Non-pigmented ciliary epithelial cell (primary cell): ENCODE results near the gene APOBEC3C.
"Not testable (repeated sequence)": the region's sequence is repeated elsewhere in the genome, so short reads cannot be mapped to it uniquely, and the experiment has no call there.

Experiments used
- DNase-seq: peaks from one replicate; pipeline ENCODE4 v3.0.0-alpha.2; 2010; ENCODE audit warnings: low read depth

Gene APOBEC3C

DNA sequence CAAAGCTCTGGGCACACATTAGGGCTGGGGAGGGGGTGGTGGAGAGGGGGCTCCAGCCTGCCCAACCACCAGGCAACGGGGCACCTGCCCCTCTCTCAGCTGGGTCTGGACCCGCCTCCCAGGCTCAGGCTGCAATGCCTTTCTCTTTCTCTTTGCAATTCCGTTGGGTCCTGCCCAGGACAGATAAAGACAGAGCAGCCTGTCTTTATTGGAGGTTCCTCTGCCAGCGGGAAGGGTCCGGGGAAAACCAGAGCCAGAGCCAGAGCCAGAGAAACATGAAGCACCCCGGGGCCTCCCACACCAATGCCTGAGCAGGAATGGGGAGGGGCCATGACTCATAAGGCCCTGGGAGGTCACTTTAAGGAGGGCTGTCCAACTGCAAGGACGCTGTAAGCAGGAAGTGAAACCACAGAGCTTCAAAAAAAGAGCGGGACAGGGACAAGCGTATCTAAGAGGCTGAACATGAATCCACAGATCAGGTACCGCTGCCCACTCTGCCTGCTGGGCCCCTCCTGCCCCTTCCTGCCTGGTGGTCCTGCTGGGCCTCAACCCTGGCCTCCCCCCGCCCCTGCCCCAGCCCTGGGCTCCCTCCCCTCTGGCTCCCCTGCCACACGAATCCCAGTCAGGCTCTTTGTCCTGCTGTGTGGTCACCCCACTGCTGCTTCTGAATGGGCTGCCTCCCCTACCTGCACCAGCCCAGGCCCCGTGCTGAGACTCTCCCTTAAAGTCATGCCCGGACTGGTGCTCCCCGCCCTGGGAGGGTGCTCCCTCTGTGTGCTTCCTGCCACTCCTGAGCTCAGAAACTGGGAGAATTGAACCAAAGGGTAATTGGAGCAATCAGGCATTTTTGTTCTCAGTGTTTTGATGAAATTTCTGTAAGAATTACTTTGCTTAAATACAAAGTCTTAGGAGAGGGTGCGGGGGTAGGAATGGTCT lies 31.8 kb upstream of the APOBEC3C start, which contains the start of gene APOBEC3B:
TSS of gene APOBEC3B (plus strand) at position 356 of the 936 bp plus-strand sequence. CDS start at position 463, 107 bp downstream.
- DNase-seq = peak; percentile 76

DNA sequence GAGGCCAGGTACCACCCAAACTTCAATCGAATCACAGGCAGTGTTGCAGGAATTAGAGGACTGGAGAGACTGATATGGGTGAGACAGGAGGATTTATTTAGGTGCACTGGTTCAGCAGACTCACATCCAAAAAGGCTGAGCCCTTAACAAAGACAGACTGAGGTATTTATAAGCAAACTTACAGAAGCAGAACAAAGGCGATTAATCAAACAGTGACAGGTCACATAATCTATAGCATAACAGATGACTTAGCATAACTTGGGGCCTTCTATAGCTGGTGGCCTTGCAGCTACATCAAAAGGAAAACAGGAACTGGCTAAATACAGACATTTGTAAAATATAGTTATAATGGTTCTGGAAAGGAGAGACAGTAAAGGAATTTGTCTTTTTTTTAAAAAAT lies 29.8 kb upstream of the APOBEC3C start:
- no peak for DNase-seq

DNA sequence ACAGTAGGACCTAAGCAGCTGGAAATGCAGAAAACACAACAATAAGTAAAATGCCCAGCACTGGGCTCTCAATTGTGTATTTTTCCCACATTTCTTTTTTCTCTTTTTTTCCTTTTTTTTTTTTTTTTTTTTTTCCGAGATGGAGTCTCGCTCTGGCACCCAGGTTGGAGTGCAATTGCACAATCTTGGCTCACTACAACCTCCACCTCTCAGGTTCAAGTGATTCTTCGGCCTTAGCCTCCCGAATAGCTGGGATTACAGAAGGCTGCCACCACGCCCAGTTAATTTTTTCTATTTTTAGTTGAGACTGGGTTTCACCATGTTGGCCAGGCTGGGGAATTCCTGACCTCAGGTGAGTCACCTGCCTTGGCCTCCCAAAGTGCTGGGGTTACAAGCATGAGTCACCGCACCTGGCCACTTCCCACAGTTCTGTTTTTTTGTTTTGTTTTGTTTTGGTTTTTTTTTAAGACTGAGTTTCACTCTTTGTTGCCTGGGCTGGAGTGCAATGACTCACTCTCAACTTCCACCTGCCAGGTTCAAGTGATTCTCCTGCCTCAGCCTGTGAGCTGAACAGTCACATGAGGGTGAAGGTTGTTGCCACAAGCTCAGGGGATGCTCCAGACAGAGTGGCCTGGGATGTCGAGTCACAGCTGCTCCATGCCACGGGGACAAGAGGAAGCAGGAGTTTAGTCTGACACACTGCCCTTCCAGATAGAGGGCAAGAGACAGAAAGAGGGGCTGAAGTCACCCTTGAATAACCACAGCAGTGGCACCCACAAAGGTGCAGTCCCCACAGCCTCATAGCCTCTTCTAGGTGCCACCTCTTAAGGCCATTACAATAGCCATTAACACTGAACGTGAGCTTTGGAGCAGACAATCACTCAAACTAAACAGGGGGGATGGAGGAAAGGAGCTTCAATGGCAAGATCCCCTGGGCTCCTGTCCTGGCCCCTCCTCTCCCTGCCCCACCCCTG lies 29.0 kb upstream of the APOBEC3C start:
- not testable (repeated sequence) for DNase-seq

DNA sequence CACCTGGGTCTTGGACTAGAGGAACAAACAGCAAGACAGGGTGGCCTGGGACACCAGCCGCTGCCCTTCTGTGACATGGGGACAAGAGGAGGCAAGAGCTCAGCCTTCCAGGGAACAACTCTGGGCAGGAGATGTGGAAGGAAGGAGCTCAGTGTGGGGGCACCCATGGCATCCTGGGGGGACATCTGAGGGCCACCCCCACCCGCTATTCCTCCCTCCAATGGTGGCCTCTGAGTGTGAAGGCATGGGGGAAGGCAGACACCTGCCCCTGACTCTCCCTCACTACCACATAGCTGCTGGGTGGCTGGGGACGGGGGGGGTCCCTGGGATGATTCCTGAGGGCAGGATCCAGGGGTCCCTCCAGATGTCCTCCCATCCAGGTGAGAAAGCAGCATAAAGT lies 27.4 kb upstream of the APOBEC3C start:
- no peak for DNase-seq

DNA sequence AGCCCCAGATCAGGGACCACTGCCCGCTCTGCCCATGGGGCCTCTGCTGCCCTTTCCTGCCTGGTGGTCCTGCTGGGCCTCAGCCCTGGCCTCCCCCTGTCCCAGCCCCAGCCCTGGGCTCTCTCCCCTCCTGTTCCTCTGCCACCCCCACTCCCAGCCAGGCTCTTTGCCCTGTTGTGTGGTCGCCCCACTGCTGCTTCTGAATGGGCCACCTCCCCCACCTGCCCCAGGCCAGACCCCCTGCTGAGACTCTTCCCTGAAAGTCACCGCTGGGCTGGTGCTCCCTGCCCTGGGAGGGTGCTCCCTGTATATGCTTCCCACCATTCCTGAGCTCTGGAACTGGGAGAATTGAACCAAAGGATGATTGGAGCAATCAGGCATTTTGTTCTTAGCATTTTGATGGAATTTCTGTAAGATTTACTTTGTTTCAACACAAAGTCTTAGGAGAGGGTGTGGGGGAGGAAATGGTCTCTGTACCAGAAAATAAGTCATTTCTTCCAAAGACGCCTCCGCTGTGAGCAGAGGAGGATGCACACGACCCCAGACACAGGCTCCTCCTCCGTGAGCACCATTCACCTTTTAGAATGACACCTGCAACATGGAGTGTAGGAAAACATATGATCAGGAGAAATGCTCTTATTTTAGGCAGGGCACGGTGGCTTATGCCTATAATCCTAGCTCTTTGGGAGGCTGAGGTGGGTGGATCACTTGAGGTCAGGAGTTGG lies 26.7 kb upstream of the APOBEC3C start:
- no peak for DNase-seq

DNA sequence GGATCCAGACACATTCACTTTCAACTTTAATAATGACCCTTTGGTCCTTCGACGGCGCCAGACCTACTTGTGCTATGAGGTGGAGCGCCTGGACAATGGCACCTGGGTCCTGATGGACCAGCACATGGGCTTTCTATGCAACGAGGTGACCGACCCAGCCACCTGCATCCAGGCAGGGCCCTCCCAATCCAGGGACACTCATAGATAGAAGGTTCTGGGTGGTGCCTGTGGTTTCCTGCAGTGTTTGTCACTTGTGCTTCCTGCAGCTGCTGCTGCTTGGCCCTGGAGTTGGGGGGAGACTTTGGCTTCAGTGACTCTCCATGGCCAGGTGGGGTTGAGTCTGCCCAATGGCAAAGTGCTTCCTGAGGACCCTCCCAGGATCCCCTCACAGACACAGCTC lies 24.6 kb upstream of the APOBEC3C start:
- no peak for DNase-seq

DNA sequence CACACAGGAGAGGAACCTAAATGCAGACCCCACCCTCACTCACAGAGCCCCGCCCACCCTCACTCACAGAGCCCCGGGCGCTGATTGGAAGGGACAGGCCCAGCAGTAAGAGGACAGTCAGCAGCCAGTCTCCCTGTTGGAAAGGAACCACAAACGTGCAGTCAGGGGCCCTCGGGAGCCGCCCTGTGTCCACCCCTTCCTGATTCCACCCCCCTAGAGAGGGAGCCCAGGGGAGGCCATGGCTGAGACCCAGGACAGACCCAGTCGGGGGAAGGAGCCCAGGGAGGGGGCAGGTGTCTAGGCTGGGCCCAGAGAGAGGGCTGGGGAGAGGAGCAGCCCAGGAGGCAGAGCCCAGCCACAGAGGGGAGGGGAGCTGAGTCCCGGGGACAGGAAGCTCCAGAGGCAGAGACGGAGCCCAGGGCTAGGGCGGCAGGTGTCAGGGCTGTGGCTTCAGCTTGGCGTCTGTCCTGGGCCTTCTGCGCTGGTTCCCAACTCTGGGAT lies 21.1 kb upstream of the APOBEC3C start:
- not testable (repeated sequence) for DNase-seq

DNA sequence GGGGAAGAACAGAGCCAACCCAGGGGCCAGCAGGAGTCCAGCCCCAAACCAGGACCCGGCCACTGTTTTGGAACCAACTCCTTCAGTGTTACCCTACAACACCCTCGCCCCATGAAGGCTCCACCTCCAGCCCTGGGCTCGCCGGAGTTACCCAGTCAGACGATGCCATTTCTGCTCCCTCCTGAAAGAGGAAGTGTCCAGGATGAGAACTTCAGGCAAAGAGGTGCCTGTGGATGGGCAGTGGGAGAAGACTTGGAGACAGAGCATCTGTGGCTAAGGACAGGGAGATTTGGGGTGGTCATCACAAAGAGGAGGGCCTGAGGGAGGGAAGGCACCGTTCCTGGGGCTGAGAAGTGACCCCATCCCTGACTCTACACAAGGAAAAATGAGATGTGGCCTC lies 18.0 kb upstream of the APOBEC3C start:
- DNase-seq = no peak

DNA sequence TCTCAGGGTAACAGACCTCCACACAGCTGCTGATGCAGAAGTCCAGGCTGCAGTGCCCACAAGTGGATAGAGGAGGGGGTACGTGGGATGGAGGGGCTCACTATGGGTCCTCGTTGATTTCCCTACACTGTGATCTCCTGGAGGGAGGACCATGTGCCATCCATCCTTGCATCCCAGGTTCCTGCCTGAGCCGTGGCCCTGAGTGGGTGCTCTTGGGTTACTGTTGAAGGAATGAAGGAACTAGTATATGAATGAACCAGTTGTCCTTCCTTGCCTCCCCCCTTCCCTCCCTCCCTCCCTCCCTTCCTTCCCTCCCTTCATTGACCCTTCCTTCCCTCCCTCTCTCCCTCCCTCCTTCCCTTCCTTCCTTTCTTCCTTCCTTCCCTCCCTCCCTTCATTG lies 16.5 kb upstream of the APOBEC3C start:
- no peak for DNase-seq

DNA sequence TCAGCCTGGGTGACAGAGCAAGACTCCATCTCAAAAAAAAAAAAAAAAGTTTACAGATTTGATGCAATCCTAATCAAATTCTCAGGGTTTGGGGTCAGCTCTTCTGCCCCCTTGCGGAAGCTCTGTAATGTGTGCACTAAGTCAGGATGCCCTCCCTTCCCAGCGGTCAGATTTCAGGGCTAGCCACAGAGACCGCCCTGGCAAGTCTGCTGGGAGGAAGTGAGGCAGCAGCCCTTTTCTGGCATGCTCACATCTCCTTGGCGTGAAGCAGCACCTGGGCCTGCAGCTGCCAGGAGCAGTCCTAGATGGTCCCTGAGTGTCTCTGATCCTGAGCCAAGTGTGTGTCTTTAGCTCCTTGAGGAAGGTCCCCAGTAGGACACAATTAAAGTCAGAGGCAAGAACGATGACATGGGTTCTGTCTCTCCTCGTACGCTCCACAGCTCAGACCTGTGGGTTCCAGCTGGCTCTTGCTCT lies 10.9 kb upstream of the APOBEC3C start:
- peak; percentile 43 for DNase-seq

DNA sequence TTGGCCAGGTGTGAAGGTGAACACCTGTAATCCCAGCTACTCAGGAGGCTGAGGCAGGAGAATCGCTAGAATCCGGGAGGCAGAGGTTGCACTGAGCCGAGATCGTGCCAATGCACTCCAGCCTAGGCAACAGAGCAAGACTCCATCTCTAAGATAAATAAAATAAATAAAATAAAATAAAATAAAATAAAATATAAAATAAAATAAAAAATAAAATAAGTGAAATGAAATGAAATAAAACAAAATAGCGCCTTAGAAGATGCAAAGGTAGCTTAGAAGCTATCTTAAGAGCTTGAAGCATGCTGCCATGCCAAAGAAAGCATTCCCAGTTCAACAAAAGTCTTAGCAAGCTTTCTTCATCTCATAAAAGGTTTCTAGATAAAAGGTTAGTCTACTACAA lies 6.9 kb upstream of the APOBEC3C start:
- DNase-seq = no peak

DNA sequence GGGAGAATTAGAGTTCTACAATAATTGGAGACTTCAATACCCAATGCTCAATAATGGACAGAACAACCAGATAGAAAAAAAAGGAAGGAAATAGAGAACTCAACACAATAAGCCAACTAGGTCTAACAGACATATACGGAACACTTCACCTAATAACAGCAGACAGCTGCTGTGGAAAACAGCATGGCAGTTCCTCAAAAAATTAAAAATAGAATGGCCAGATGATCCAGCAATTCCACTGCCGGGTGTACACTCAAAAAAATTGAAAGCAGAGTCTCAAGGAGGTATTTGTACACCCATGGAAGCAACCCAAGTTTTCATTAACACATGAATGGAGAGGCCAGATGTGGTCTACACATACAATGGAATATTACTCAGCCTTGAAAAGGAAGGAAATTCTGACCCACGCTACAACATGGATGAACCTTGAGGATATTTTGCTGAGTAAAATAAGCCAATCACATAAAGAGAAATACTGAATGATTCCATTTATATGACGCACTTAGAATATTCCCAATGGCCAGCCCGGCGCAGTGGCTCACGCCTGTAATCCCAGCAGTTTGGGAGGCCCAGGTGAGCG lies 5.7 kb upstream of the APOBEC3C start:
- not testable (repeated sequence) for DNase-seq

DNA sequence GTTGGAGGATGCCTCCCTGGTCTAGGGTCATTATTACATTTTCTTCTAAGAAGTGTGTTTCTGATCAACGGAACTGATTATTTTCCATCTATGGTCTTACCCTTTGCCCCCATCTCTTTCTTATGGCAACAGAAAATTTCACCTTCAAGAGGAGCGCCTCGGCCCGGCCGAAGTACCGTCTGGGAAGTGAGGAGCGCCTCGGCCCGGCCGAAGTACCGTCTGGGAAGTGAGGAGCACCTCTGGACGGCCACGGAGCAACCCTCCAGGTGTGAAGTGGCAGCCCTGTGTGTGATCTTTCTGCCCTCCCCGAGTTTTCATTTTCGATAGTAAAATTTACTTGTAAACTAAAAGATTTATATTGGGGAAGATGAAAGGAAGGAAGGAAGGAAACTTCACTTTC lies 3.1 kb upstream of the APOBEC3C start:
- DNase-seq = no peak

DNA sequence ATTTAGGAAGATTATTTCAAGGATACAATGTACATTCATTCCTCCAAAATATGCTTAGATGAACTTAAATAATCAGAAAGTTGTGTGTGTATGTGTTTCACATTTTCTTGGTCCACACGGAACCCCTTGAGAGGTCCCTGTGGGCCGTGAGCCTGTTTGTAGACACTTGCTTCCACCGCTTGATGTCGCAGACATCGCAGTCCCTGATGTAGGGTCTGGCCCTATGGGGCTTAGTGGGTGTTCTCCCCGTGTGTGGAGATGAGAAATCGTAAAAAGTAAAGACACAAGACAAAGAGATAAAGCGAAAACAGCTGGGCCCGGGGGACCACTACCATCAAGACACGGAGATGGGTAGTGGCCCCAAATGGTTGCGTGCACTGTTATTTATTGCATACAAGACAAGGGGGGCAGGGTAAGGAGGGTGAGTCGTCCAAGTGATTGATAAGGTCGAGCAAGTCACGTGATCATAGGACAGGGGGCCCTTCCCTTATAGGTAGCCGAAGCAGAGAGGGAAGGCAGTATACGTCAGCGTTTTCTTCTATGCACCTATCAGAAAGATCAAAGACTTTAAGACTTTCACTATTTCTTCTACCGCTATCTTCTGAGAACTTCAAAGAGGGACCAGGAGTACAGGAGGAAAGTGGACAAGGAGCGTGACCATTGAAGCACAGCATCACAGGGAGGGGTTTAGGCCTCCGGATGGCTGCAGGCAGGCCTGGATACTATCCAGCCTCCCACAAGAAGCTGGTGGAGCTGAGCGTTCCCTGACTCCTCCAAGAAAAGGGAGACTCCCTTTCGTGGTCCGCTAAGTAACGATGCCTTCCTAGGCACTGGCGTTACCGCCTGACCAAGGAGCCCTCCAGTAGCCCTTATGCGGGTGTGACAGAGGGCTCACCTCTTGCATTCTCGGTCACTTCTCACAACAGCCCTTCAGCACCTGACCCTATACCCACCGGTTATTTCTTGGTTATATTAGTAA lies 1.2 kb upstream of the APOBEC3C start:
- no peak for DNase-seq

DNA sequence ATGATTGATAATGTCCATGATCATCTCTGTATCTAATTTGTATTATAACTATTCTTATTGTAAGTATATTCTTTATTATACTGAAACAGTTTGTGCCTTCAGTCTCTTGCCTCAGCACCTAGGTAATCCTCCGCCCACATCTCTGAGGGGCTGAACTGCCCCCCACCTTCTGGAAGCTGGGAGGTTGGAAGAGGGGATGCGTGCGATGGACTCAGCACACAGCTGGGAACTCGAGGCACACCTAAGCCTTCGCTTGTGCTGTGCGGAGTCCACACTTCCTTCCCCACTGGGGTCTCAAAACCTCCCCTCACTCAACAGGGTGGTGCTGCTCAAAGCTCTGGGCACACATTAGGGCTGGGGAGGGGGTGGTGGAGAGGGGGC lies 506 bp upstream of the APOBEC3C start:
- DNase-seq = not testable (repeated sequence)

DNA sequence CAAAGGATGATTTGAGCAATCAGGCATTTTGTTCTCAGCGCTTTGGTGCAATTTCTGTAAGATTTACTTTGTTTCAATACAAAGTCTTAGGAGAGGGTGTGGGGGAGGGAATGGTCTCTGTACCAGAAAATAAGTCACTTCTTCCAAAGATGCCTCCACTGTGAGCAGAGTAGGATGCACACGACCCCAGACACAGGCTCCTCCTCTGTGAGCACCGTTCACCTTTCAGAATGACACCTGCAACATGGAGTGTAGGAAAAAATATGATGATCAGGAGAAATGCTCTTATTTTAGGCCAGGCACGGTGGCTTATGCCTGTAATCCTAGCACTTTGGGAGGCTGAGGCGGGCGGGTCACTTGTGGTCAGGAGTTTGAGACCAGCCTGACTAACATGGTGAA lies 665 bp downstream of the APOBEC3C start:
- DNase-seq = not testable (repeated sequence)

DNA sequence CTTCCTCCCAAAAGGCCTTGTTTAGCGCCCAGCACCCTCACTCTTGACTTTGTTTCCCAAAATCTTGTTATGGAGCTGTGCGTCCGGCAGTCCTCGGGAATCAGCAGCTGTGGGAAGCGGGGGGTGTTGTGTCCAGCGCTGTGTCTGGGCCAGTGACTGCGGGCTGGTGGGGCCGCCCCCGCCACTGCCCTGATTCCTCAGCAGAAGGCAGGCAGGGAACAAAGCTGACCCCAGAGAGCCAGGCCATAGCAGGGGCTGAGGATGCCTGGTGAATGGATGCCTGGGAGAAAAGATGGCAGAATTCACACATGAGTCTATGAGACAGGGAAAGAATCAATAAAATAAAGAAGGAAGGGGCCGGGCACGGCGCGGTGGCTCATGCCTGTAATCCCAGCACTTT lies 2.5 kb downstream of the APOBEC3C start:
- DNase-seq = no peak

DNA sequence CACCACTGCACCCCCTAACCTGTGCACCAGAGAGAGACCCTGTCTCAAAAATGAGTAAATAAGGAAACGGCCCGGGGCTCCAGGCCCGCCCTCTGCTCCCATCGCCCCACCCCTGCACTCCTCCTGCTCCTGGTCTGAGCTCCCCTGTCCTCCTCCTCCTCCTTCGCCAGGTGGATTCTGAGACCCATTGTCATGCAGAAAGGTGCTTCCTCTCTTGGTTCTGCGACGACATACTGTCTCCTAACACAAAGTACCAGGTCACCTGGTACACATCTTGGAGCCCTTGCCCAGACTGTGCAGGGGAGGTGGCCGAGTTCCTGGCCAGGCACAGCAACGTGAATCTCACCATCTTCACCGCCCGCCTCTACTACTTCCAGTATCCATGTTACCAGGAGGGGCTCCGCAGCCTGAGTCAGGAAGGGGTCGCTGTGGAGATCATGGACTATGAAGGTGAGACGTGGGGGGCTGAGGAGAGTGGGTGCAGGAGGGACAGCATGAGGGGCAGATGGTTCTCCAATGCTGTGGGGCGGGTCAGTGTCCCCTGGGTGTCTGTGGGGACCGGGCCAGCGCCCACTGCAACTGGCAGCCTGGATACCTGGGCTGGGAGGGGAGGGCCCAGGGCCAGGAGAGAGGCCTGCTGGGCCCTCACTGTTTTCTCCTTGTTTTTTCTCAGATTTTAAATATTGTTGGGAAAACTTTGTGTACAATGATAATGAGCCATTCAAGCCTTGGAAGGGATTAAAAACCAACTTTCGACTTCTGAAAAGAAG lies 3.7 kb downstream of the APOBEC3C start:
- no peak for DNase-seq

DNA sequence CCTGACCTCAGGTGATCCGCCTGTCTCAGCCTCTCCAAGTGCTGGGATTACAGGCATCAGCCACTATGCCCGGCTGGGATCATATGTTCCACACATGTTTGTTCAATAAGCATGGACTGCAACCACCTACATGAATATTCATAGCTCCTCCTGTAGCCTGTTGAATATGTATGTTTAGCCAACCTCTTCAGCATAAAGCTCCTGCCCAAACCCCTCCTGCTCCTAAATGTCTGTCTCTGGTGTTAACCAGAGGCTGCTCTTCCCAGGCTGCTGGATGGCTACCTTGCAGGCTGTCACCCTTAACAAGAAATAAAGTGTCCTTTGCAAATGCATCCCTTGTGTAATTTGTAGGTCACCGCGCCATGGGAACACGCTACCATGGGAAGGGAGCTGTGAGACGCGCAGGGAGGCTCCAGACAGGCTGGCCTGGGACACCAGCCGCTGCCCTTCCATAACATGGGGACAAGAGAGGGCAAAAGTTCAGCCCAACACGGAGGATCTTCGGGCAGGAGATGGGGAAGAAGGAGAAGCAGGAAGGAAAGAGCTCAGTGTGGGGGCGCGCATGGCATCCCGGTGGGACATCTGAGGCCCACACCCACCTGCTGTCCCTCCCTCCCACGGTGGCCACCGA lies 6.1 kb downstream of the APOBEC3C start:
- DNase-seq = not testable (repeated sequence)
